Peyer's patch (tissue), 4 donors: ENCODE data around the gene PARL. TPM values are rescaled to one million over a fixed set of nuclear protein-coding genes. Genes with fewer than 3 reads are reported as not detected.
A peak's percentile ranks its signal among the peaks of the same experiment; 100 is the strongest.

Source experiments
- DNase-seq, 3 donors: peaks; one replicate each; pipeline ENCODE4 v3.0.0-alpha.2; 2017 to 2019
- H3K27ac ChIP-seq, 4 donors: fragments of 200-600 bp; sonication (generic); one replicate each; pipeline ENCODE4 v1.5.1; 2016 to 2019
- H3K27me3 ChIP-seq, 2 donors: fragments of 200-600 bp; sonication (generic); one replicate each; pipeline ENCODE4 v1.5.1; 2019
- H3K36me3 ChIP-seq, 3 donors: fragments of 200-600 bp; sonication (generic); one replicate each; pipeline ENCODE4 v1.5.1; 2016 to 2019
- H3K4me1 ChIP-seq, 4 donors: fragments of 200-600 bp; sonication (generic); one replicate each; pipeline ENCODE4 v1.5.1; 2016 to 2019
- H3K4me3 ChIP-seq, 4 donors: fragments of 200-600 bp; sonication (generic); 1 replicate in 3 of 4; 2 replicates in 1 of 4; pipeline ENCODE4 v1.5.1; 2016 to 2019; ENCODE audit warnings: mild to moderate bottlenecking in 1 of 4
- H3K9me3 ChIP-seq, 4 donors: fragments of 200-600 bp; sonication (generic); one replicate each; pipeline ENCODE4 v1.5.1; 2016 to 2019; ENCODE audit warnings: mild to moderate bottlenecking in 1 of 4
- CTCF ChIP-seq, 6 experiments: fragments of 450-650 bp in 4 of 6; fragments of 200-600 bp in 2 of 6; sonication (generic) in 1 of 6; IDR thresholded peaks; one replicate each; pipeline ENCODE4 v1.5.1; 2017 to 2019; ENCODE audit warnings: antibody characterized with exemption in 6 of 6, mild to moderate bottlenecking in 3 of 6, moderate library complexity in 1 of 6
- POLR2A ChIP-seq, 2 donors: fragments of 450-650 bp; IDR thresholded peaks; one replicate each; pipeline ENCODE4 v1.5.1; 2017; ENCODE audit warnings: antibody characterized with exemption in 2 of 2, mild to moderate bottlenecking in 2 of 2, moderate library complexity in 2 of 2
- total RNA-seq, 4 donors: library from RNA; depleted of rRNA; stranded (reverse); fragments of >200 nt; gene quantifications; one replicate each; pipeline ENCODE4 v1.1.0, GENCODE V29; 2016

The PARL gene
- total RNA-seq, 4 donors from 2014 or later, result 22.3 to 69.9 (median 43.9) TPM

GRCh38 chr3:183823963-183824362, 60.7 kb downstream of the PARL start:
- Histone ChIP-seq H3K4me3 (no peak overlapping the region), H3K9me3 (no peaks in the 10 kb centered on the region)

GRCh38 chr3:183822631-183823030, 62.0 kb downstream of the PARL start:
- DNase-seq, result peak in 1 of 3 donors; percentile 34
- TF ChIP-seq CTCF (IDR thresholded peaks at IDR 0.05), result no peak
- TF ChIP-seq POLR2A (IDR thresholded peaks at IDR 0.05), result no peak
- no peak overlapping the region for H3K4me3 ChIP-seq
- peaks cover 0 to 10% (median 6%) of the 10 kb centered on the region in 4 donors for H3K4me1 ChIP-seq
- no peaks in the 10 kb centered on the region for H3K9me3 ChIP-seq
- H3K27me3 ChIP-seq, result no peaks in the 10 kb centered on the region
- H3K36me3 ChIP-seq, result no peaks in the 10 kb centered on the region
- no peak overlapping the region for H3K27ac ChIP-seq

More at GRCh38 chr3:183823963-183824362, 60.7 kb downstream of the PARL start:
- peak in 1 of 3 donors; percentile 4 for DNase-seq
- Histone ChIP-seq H3K27me3 (no peaks in the 10 kb centered on the region), H3K36me3 (peaks cover 0 to 6% (median 0%) of the 10 kb centered on the region in 3 donors), H3K4me1 (peaks cover 0 to 10% (median 6%) of the 10 kb centered on the region in 4 donors), H3K27ac (no peak overlapping the region)
- TF ChIP-seq CTCF (IDR thresholded peaks at IDR 0.05) (no peak), POLR2A (IDR thresholded peaks at IDR 0.05) (no peak)

DNA sequence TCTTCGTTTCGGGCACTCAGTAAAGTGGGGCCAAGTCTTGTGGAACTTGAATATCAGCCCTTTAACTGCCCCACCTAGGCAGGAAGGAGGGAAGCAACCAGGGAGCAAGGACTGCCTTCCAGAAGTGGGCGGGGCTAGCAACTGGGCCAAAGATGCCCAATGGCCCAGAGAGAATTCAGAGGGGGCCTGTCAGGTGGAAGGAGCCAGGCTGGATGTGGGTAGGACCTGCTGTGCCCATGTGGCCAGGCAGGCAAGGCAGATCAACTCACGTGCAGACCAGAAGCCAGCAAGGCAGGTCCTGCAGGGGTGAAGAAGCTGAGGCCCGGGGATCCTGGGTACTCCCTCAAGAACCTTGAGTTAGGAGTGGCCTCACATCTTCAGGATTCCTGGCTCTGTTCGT, 64.8 kb downstream of the PARL start:
- no peaks in the 10 kb centered on the region for H3K27me3 ChIP-seq
- DNase-seq, result no peak
- TF ChIP-seq POLR2A (IDR thresholded peaks at IDR 0.05) (no peak), CTCF (IDR thresholded peaks at IDR 0.05) (no peak)

GRCh38 chr3:183818706-183819624, 65.7 kb downstream of the PARL start:
- Histone ChIP-seq H3K36me3 (no peaks in the 10 kb centered on the region), H3K27me3 (no peaks in the 10 kb centered on the region), H3K27ac (no peak overlapping the region), H3K4me1 (no peaks in the 10 kb centered on the region), H3K4me3 (no peak overlapping the region), H3K9me3 (no peaks in the 10 kb centered on the region)
- TF ChIP-seq CTCF (IDR thresholded peaks at IDR 0.05), result no peak
- no peak for TF ChIP-seq POLR2A (IDR thresholded peaks at IDR 0.05)
- no peak for DNase-seq

More for the DNA sequence above, 64.8 kb downstream of the PARL start:
- Histone ChIP-seq H3K36me3 (no peaks in the 10 kb centered on the region), H3K4me3 (no peak overlapping the region), H3K4me1 (peaks cover 0 to 7% (median 5%) of the 10 kb centered on the region in 4 donors), H3K27ac (no peak overlapping the region), H3K9me3 (no peaks in the 10 kb centered on the region)

GRCh38 chr3:183818041-183818620, 66.5 kb downstream of the PARL start:
- Histone ChIP-seq H3K4me1 (no peaks in the 10 kb centered on the region), H3K36me3 (no peaks in the 10 kb centered on the region), H3K9me3 (no peaks in the 10 kb centered on the region), H3K4me3 (no peak overlapping the region), H3K27ac (no peak overlapping the region), H3K27me3 (no peaks in the 10 kb centered on the region)
- no peak for DNase-seq
- TF ChIP-seq CTCF (IDR thresholded peaks at IDR 0.05) (no peak), POLR2A (IDR thresholded peaks at IDR 0.05) (no peak)
